OCI-LY1 (cell line): ENCODE data around the gene E2F3.

Experiments
- CTCF ChIP-seq: fragments of 200-600 bp; sonication (generic), shearing (Covaris generic); IDR thresholded peaks from 2 replicates; pipeline ENCODE4 v1.5.1; 2017; ENCODE audit warnings: mild to moderate bottlenecking, antibody characterized with exemption, low read length, moderate library complexity, mixed read lengths
- EZH2 ChIP-seq: fragments of 200-600 bp; sonication (generic), shearing (Covaris generic); IDR thresholded peaks from 2 replicates; pipeline ENCODE4 v1.8.0; 2017; ENCODE audit warnings: borderline replicate concordance, mixed run types, mild to moderate bottlenecking, antibody characterized with exemption, low read length, moderate library complexity, mixed read lengths

- no peak for TF ChIP-seq CTCF
- TF ChIP-seq EZH2, result no peak
Measured at GRCh38 chr6:20375436-20375835, 26.2 kb upstream of the E2F3 start.
